HEK293 (cell line): ENCODE measurements around the gene FGFR2.

Experiments used
- CTCF ChIA-PET: fragments of 350-600 bp; formaldehyde crosslinking; extraction: SDS; loops from one replicate; lab custom pipeline; 2021; ENCODE audit warnings: antibody characterized with exemption; lab: Yijun Ruan, JAX
- POLR2A ChIA-PET: fragments of 300-600 bp; formaldehyde crosslinking; extraction: SDS; loops from one replicate; lab custom pipeline; 2020; ENCODE audit warnings: antibody characterized with exemption, inconsistent platforms; lab: Yijun Ruan, JAX
- H3K27ac ChIP-seq: fragments of 200-500 bp; sonication (Bioruptor generic); 2 replicates; pipeline ENCODE4 v1.5.1; 2014; ENCODE audit warnings: low read depth, low read length, control low read depth, inconsistent platforms; ENCODE audit errors: extremely low read depth
- H3K36me3 ChIP-seq, 2 experiments: fragments of 200-500 bp in 1 of 2; sonication (Bioruptor generic) in 1 of 2; 1 replicate in 1 of 2; 2 replicates in 1 of 2; pipeline ENCODE4 v1.5.1; 2014 to 2017; ENCODE audit warnings: inconsistent platforms in 2 of 2, low read length in 2 of 2; ENCODE audit not compliant: control insufficient read depth in 2 of 2, insufficient read depth in 1 of 2
- H3K4me1 ChIP-seq: fragments of 200-500 bp; sonication (Bioruptor generic); 2 replicates; pipeline ENCODE4 v1.5.1; 2014; ENCODE audit warnings: mild to moderate bottlenecking, low read length, inconsistent platforms; ENCODE audit not compliant: control insufficient read depth, insufficient read depth
- H3K4me3 ChIP-seq: 2 replicates; pipeline ENCODE4 v1.5.1; 2011; ENCODE audit warnings: low read depth, mild to moderate bottlenecking, control low read depth, low read length, moderate library complexity
- H3K9me3 ChIP-seq: fragments of 200-500 bp; sonication (Bioruptor generic); 2 replicates; pipeline ENCODE4 v1.5.1; 2014; ENCODE audit warnings: low read depth, low read length, inconsistent platforms; ENCODE audit not compliant: control insufficient read depth, insufficient read depth
- EGR2 ChIP-seq: fragments of 450-650 bp; formaldehyde crosslinking; IDR thresholded peaks from 2 replicates; pipeline ENCODE4 v1.5.1; 2016; ENCODE audit warnings: low read depth, missing biosample characterization, missing genetic modification characterization
- HOXC10 ChIP-seq: sonication (generic); formaldehyde crosslinking; IDR thresholded peaks from 2 replicates; pipeline ENCODE4 v1.8.1; 2023; ENCODE audit warnings: mild to moderate bottlenecking, missing genetic modification reagents
- HOXD13 ChIP-seq: sonication (generic); formaldehyde crosslinking; IDR thresholded peaks from 2 replicates; pipeline ENCODE4 v1.8.0; 2022; ENCODE audit warnings: missing genetic modification reagents, borderline replicate concordance
- SCRT2 ChIP-seq: fragments of 450-650 bp; formaldehyde crosslinking; IDR thresholded peaks from 2 replicates; pipeline ENCODE4 v1.5.1; 2016; ENCODE audit warnings: missing biosample characterization, missing genetic modification characterization
- SP2 ChIP-seq: fragments of 450-650 bp; formaldehyde crosslinking; IDR thresholded peaks from 2 replicates; pipeline ENCODE4 v1.5.1; 2016; ENCODE audit warnings: missing biosample characterization, missing genetic modification characterization
- TRIM28 ChIP-seq: IDR thresholded peaks from 2 replicates; pipeline ENCODE4 v1.6.1; 2011; ENCODE audit warnings: low read length, control low read depth, borderline replicate concordance
- ZFHX2 ChIP-seq: fragments of 450-650 bp; formaldehyde crosslinking; conservative IDR thresholded peaks from 2 replicates; pipeline ENCODE4 v1.5.1; 2016; ENCODE audit warnings: missing biosample characterization, missing genetic modification characterization
- ZFP37 ChIP-seq: fragments of 450-650 bp; formaldehyde crosslinking; IDR thresholded peaks from 2 replicates; pipeline ENCODE4 v1.5.1; 2016; ENCODE audit warnings: missing biosample characterization, missing genetic modification characterization
- ZNF214 ChIP-seq: fragments of 450-650 bp; formaldehyde crosslinking; IDR thresholded peaks from 2 replicates; pipeline ENCODE4 v1.5.1; 2017; ENCODE audit warnings: missing biosample characterization, mild to moderate bottlenecking, missing genetic modification characterization, borderline replicate concordance
- ZNF239 ChIP-seq: fragments of 450-650 bp; formaldehyde crosslinking; IDR thresholded peaks from 2 replicates; pipeline ENCODE4 v1.5.1; 2016; ENCODE audit warnings: missing biosample characterization, missing genetic modification characterization
- ZNF354C ChIP-seq: fragments of 450-650 bp; formaldehyde crosslinking; IDR thresholded peaks from 2 replicates; pipeline ENCODE4 v1.5.1; 2016; ENCODE audit warnings: missing biosample characterization, missing genetic modification characterization, low read depth, borderline replicate concordance
- ZNF362 ChIP-seq: fragments of 450-650 bp; formaldehyde crosslinking; IDR thresholded peaks from 2 replicates; pipeline ENCODE4 v1.5.1; 2016; ENCODE audit warnings: missing biosample characterization, missing genetic modification characterization
- ZNF404 ChIP-seq: fragments of 450-650 bp; formaldehyde crosslinking; IDR thresholded peaks from 2 replicates; pipeline ENCODE4 v1.5.1; 2017; ENCODE audit warnings: missing biosample characterization, missing genetic modification characterization
- ZNF558 ChIP-seq: fragments of 450-650 bp; formaldehyde crosslinking; IDR thresholded peaks from 2 replicates; pipeline ENCODE4 v1.5.1; 2016; ENCODE audit warnings: missing biosample characterization, missing genetic modification characterization
- ZNF623 ChIP-seq: fragments of 450-650 bp; formaldehyde crosslinking; IDR thresholded peaks from 2 replicates; pipeline ENCODE4 v1.5.1; 2016; ENCODE audit warnings: missing biosample characterization, missing genetic modification characterization
- ZNF704 ChIP-seq: fragments of 450-650 bp; formaldehyde crosslinking; IDR thresholded peaks from 2 replicates; pipeline ENCODE4 v1.5.1; 2016; ENCODE audit warnings: missing biosample characterization, missing genetic modification characterization
- ZNF768 ChIP-seq: fragments of 450-650 bp; formaldehyde crosslinking; IDR thresholded peaks from 2 replicates; pipeline ENCODE4 v1.5.1; 2018; ENCODE audit warnings: missing biosample characterization, mild to moderate bottlenecking, missing genetic modification characterization
- TF ChIP-seq, protein P1 (sequence below): fragments of 450-650 bp; formaldehyde crosslinking; IDR thresholded peaks from 2 replicates; pipeline ENCODE4 v1.5.1; 2016; ENCODE audit warnings: missing biosample characterization, missing genetic modification characterization
- TF ChIP-seq, protein P2 (sequence below): fragments of 450-650 bp; formaldehyde crosslinking; IDR thresholded peaks from 2 replicates; pipeline ENCODE4 v1.5.1; 2016; ENCODE audit warnings: missing biosample characterization, missing genetic modification characterization
- TF ChIP-seq, protein P3 (sequence below): fragments of 450-650 bp; formaldehyde crosslinking; IDR thresholded peaks from 2 replicates; pipeline ENCODE4 v1.5.1; 2017; ENCODE audit warnings: missing biosample characterization, missing genetic modification characterization

The FGFR2 gene

DNA sequence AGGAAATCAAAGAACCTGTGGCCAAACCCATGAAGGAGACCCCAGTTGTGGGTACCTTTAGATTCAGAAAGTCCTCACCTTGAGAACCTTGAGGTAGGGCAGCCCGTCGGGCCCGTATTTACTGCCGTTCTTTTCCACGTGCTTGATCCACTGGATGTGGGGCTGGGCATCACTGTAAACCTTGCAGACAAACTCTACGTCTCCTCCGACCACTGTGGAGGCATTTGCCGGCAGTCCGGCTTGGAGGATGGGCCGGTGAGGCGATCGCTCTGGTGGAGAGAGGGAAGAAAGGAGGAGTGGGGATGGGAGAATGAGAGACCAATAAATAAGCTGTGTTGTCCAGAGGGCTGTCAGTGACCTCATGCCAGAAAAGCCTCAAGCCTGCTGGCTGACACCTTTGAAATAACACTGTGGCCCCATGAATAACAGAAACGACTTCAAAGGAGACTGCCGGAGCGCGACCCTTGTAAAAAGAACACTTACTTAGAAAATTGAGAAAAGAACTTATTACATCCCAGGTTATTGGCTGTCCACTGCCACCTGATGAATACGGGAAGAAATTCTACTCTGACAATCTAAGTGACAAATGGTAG is 78.2 kb downstream of the FGFR2 start:
- TF ChIP-seq ZNF768 (tag by site-specific recombination) = no peak
- 0 out of 2 replicates have a peak, but pooled peaks have one; percentile 11 for TF ChIP-seq SCRT2 (tag by site-specific recombination)
- CTCF ChIA-PET = interaction anchor here (0.7 kb wide), 1 partner anchor 27 kb away, joined by 8 read pairs; no protein-coding TSS in a partner anchor
- POLR2A ChIA-PET = no interaction called here

DNA sequence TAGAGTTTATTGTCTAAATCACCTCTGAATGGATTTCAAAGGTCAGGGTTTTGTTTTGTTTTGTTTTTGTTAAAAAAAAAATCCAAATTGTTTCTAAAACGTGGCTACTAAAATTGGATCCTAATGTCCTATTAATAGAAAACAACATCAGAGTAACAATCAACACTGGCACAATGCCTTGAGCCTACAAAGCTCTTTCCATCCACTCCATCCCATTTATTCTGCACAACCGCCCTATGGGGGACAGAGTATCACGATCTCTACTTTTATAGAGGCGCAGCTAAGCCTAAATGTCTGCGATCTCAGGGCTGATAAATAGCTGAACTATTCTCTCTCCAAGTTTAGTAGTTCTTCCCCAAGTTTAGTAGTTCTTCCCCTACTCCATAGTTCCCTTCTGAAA is 78.8 kb downstream of the FGFR2 start:
- no peak overlapping the region for H3K27ac ChIP-seq
- TF ChIP-seq, protein P1, sequence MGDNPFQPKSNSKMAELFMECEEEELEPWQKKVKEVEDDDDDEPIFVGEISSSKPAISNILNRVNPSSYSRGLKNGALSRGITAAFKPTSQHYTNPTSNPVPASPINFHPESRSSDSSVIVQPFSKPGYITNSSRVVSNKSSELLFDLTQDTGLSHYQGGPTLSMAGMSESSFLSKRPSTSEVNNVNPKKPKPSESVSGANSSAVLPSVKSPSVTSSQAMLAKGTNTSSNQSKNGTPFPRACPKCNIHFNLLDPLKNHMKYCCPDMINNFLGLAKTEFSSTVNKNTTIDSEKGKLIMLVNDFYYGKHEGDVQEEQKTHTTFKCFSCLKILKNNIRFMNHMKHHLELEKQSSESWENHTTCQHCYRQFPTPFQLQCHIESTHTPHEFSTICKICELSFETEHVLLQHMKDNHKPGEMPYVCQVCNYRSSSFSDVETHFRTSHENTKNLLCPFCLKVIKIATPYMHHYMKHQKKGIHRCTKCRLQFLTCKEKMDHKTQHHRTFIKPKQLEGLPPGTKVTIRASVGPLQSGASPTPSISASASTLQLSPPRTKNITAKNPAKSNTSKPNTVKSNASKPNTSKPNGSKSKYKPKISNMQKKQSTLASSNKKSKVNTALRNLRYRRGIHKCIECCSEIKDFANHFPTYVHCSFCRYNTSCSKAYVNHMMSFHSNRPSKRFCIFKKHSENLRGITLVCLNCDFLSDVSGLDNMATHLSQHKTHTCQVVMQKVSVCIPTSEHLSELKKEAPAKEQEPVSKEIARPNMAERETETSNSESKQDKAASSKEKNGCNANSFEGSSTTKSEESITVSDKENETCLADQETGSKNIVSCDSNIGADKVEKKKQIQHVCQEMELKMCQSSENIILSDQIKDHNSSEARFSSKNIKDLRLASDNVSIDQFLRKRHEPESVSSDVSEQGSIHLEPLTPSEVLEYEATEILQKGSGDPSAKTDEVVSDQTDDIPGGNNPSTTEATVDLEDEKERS (tag by site-specific recombination) = no peak
- TF ChIP-seq HOXC10 (CRISPR knock-in tag) (no peak), ZNF362 (no peak), ZFHX2 (tag by site-specific recombination) (no peak)
- TF ChIP-seq, all 188 proteins: peak for 0
- H3K9me3 ChIP-seq = no peaks in the 10 kb centered on the region
- ChIA-PET POLR2A (no interaction called here), CTCF (interaction anchor here (0.7 kb wide), 1 partner anchor 26 kb away, joined by 8 read pairs; no protein-coding TSS in a partner anchor)
- peaks cover 15% of the 10 kb centered on the region for H3K4me1 ChIP-seq
- H3K4me3 ChIP-seq = no peak overlapping the region
- peaks cover 0 to 40% of the 10 kb centered on the region in 2 experiments; a peak in 1 of 3 replicates for H3K36me3 ChIP-seq

More for the DNA sequence above, 78.2 kb downstream of the FGFR2 start:
- Histone ChIP-seq H3K4me1 (peaks cover 21% of the 10 kb centered on the region), H3K9me3 (no peaks in the 10 kb centered on the region), H3K36me3 (peaks cover 0 to 35% of the 10 kb centered on the region in 2 experiments; a peak in 1 of 3 replicates), H3K27ac (no peak overlapping the region), H3K4me3 (no peak overlapping the region)

DNA sequence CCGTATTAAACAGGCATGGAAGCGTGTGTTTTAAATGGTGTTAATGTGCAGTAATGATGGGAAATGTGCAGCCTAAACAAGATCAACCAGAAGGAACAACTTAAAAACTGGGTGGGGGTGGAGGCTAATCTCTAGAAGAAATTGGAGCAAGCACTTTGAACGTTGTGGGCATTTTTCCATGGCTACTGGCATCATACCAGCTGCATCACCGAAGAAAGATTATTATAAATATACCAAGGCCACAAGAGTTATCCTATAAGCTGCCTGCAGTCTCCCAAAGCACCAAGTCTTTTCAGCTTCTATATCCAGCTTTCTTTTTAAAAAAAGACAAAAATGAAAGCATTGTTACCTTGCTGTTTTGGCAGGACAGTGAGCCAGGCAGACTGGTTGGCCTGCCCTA is 79.9 kb downstream of the FGFR2 start:
- peaks cover 0 to 48% of the 10 kb centered on the region in 2 experiments; a peak in 1 of 3 replicates for H3K36me3 ChIP-seq
- no peaks in the 10 kb centered on the region for H3K9me3 ChIP-seq
- no peak overlapping the region for H3K4me3 ChIP-seq
- ChIA-PET POLR2A (no interaction called here), CTCF (interaction anchor here (1.2 kb wide), 1 partner anchor 10 kb away, joined by 4 read pairs; no protein-coding TSS in a partner anchor)
- peaks cover 5% of the 10 kb centered on the region for H3K4me1 ChIP-seq
- H3K27ac ChIP-seq = no peak overlapping the region
- TF ChIP-seq SP2 (tag by site-specific recombination) (no peak), ZNF239 (tag by site-specific recombination) (no peak), ZNF623 (tag by site-specific recombination) (no peak), ZNF704 (no peak), ZNF214 (tag by site-specific recombination) (no peak), ZNF558 (no peak), ZNF404 (tag by site-specific recombination) (no peak), EGR2 (no peak), ZFP37 (no peak), HOXD13 (CRISPR knock-in tag) (no peak), ZNF354C (tag by site-specific recombination) (no peak), TRIM28 (no peak)
- TF ChIP-seq, protein P2, sequence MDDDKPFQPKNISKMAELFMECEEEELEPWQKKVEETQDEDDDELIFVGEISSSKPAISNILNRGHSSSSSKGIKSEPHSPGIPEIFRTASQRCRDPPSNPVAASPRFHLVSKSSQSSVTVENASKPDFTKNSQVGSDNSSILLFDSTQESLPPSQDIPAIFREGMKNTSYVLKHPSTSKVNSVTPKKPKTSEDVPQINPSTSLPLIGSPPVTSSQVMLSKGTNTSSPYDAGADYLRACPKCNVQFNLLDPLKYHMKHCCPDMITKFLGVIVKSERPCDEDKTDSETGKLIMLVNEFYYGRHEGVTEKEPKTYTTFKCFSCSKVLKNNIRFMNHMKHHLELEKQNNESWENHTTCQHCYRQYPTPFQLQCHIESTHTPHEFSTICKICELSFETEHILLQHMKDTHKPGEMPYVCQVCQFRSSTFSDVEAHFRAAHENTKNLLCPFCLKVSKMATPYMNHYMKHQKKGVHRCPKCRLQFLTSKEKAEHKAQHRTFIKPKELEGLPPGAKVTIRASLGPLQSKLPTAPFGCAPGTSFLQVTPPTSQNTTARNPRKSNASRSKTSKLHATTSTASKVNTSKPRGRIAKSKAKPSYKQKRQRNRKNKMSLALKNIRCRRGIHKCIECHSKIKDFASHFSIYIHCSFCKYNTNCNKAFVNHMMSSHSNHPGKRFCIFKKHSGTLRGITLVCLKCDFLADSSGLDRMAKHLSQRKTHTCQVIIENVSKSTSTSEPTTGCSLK (tag by site-specific recombination) = no peak
- TF ChIP-seq, protein P3, sequence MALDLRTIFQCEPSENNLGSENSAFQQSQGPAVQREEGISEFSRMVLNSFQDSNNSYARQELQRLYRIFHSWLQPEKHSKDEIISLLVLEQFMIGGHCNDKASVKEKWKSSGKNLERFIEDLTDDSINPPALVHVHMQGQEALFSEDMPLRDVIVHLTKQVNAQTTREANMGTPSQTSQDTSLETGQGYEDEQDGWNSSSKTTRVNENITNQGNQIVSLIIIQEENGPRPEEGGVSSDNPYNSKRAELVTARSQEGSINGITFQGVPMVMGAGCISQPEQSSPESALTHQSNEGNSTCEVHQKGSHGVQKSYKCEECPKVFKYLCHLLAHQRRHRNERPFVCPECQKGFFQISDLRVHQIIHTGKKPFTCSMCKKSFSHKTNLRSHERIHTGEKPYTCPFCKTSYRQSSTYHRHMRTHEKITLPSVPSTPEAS (tag by site-specific recombination) = no peak
